GM19351 (cell line): ENCODE measurements around the gene MORC4.
"Not testable (repeated sequence)": the region's sequence is repeated elsewhere in the genome, so short reads cannot be mapped to it uniquely, and the experiment has no call there.

Source experiments
- ATAC-seq: cut with Tn5 transposase; IDR thresholded peaks from one replicate; pipeline ENCODE4 v1.9.1; 2021; ENCODE audit warnings: mild to moderate bottlenecking, moderate library complexity; ENCODE audit not compliant: unreplicated experiment

The MORC4 gene

DNA sequence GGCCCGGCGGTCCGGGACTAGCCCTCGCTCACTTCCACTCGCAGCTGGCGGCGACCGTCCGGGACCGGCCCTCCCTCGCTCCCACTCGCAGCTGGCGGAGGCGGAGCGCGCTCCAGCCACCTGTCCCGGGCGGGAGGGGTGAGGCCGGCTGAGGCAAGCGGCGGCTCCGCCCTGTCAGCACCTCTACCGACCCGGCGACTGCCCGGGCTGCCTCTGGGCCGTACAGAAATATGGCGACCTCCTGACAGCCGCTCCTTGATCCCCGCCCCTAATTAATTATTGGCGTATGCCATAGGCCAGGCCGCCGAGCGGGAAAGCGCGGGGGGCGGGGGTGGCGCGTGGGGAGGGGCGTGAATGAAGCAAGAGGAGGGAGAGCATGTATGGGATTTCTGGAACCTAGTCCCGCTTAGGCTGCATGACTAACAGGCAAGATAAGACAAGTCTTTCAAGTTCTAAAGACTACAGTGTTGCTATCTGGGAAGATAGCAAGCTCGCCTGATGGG is at the start of gene MORC4:
MORC4 (minus strand) TSS at position 200 of the 503 bp plus-strand sequence. CDS start 243 bp downstream, outside the sequence.
- ATAC-seq: peak; percentile 74

DNA sequence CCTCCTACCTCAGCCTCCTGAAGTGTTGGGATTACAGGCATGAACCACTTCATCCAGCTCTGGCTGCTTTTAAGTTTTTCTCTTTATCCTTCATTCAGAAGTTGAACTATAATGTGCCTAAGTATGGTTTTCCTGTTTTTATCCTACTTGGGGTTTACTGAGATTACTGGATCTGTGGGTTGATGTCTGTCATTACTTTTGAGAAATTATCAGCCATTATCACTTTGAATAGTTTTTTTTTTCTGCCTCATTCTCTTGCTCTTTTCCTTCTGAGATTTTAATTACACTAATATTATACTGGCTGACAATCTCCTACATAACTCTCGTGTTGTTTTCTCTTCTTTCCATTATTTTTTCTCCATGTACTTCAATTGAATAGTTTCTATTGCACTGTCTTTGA is 47.6 kb upstream of the MORC4 start:
- ATAC-seq: no peak

GRCh38 chrX:107029752-107030151 is 29.7 kb upstream of the MORC4 start:
- ATAC-seq: no peak

DNA sequence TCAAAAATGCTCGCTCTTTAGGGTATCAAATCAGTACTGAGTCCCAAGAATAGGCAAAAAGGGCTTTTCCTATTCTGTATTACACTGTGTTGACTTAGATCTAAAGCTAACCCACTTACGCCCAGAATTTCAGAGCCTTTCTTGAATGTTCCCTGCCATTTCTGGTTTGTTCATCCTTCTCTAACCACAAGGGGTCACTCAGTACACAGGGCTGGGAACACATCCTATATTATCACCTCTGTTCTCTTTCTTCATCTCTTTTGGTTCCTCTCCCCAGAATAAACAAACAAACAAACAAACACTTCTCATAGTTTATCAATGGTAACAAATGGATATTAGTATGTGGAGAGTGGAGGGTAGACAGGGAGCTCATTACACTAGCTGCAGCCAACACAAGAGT is 25.5 kb upstream of the MORC4 start:
- no peak for ATAC-seq

DNA sequence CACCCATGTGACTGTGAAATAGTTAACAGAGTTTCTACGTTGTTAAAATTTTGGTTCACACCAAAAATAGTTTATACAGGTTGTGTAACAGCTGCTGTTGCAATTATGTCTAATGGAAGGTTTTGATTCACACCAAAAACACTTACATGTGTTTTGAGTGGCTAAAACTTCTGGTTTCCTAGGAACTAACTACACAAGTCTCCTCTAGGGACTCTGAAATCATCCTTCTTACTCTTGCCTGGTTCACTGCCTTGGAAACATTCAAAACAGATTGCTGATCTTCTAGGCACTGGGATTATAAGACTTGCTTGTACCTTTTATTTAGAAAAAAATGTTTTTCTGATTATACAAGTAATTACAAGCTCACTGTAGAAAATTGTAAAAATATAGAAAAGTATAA is 14.9 kb upstream of the MORC4 start:
- no peak for ATAC-seq

GRCh38 chrX:107008034-107008433 is 8.0 kb upstream of the MORC4 start:
- ATAC-seq: no peak

DNA sequence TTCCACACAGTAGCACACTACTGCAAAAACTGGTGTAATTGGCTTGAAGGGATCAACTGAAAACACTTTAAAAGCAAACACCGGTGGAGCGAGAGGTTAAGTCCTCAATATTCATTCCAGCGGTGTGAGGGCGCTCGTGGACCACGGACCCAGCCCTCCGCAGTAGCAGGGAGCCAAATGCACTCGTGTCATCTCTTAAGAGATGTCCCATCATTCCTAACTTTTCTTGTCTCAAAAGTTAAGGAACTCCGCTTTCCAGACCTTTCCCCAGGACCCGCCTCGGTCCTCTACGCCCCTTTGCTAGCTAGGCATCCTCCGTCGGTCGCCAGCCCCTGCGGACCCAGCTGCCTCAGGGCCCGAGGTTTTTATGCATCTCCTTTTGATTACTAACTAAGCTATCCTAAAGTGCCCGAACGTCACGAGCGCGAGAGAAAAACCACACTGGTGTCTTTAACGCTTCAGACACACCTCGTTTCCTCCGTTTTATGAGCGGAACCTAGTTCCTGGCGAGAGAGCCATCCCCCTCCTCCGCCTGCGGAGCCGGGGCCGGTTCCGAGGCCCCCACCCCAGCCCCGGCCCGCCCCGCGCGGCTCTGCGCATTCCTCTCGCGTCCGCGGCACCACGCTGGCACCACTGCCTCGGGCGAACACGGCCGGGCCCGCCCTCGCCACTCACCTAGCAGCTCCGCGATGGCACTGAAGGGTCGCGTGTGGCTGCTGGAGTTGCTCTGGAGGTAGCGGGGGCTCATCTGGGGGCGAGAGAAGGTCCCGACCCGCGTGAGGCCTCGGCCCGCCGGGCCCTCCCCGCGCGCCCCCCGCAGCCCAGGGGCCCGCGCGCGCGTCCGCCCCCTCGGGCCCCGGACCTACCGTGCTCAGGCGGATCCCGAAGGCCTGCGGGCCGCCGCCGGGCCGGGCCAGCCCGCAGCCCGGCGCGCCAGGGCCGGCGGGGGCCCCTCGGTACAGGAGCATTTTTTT is 723 bp downstream of the MORC4 start:
- ATAC-seq: peak; percentile 55

DNA sequence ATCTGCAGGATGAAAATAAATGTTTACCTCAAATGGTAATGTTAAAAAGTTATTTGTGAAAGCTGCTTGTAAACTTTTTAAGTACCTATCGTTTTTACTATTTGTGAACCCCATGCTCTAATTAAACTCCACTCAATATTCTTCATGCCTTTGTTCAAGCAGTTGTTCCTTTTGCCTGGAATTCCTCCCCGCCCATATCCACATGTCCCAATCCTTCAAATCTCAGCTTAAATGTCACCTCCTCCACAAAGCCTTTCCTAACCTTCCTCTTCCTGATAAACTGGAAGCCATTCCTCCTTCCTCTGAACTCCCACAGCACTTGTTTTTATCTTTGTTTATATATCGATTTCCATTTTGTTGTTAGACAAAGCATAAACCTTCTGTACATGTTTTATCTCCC is 2.4 kb downstream of the MORC4 start:
- ATAC-seq: no peak

DNA sequence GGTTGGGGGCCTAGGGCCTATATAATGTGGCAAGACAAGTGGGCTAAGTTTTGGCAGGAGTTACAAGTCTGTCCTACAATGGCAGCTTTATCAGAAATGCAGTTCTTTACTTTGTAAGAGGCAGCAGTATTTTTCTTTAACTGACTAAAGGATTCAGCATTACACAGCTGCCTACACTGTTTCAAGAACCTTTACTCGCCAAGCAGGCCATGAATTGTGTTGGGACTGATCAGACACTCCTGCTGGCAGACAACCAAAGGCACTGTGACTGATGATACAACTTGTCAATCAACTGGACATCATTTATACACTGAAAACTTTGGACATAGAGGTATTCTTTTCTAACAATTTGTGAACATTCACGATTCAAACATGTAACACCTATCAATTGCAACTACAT is 4.3 kb downstream of the MORC4 start:
- no peak for ATAC-seq

DNA sequence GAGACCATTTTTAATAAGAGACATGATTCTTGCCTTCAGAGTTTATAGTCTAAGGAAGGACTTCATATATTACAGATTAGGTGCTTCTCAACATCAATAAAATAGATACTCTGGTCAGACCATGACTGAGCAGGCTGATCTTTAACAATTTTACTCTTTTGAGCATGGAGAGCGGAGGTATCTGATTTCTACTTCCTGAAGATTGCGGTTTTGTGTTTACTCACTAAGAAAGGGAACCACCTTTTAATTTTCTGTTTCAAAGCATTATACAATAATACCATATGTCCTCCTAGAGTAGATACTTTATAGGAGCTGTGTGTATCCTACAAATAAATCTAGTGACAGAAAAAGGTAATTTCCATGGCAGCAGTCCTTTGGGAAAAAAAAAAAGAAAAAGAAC is 12.5 kb downstream of the MORC4 start:
- ATAC-seq: no peak

- ATAC-seq: no peak
Observed at GRCh38 chrX:106980952-106981626, 18.9 kb downstream of the MORC4 start.

- no peak for ATAC-seq
Observed at GRCh38 chrX:106976416-106976815, 23.6 kb downstream of the MORC4 start.

GRCh38 chrX:106973433-106974149 is 26.4 kb downstream of the MORC4 start:
- ATAC-seq: no peak

DNA sequence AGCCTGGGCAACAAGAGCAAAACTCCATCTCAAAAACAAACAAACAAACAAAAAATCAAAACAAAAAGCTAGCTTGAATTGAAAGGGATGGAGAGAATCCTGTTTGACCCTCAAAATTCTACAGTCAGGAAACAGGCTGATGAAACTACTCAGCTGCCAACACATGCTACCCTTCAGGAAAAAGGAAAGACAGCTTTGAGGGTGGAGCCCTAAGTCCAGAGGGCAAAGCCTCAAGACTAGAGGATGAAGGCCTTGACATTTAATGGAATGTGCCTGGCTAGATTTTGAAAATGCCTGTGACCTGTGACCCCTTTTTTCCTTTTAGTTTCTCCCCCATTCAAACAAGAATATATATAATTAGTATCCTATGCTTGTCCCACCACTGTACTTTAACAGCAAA is 27.1 kb downstream of the MORC4 start:
- ATAC-seq: no peak

DNA sequence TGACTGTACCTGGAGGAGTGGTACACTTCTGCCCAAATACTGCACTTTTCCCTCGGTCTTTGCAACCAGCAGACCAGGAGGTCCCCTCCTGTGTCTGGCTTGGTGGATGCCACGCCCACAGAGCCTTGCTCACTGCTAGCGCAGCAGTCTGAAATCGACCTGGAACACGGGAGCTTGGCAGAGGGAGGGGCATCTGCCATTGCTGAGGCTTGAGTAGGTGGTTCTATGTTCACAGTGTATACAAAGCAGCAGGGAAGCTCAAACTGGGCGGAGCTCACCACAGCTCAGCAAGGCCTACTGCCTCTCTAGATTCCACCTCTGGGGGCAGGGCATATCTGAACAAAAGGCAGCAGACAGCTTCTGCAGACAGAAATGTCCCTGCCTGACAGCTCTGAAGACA is 33.5 kb downstream of the MORC4 start:
- not testable (repeated sequence) for ATAC-seq

GRCh38 chrX:106964290-106964689 is 35.7 kb downstream of the MORC4 start:
- no peak for ATAC-seq

GRCh38 chrX:106963111-106963510 is 36.9 kb downstream of the MORC4 start:
- no peak for ATAC-seq

DNA sequence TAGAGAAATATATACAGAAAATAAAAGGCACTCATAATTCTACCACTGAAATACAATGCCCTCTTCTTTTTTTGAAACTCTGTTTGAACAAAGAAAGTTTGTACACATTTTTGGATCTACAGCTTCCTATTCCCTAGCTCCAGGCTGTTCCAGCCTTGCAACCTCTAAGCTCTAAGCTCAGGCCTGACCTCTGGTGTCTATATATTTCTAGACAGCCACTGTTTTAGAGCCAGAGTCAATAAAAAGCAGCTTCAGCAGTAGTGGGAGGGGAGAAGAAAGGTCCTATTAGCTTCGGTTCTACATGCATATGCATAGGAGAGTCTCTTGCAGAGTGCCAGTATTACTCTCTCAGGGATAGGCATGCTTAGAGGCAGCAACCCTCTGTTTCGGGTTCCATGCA is 40.1 kb downstream of the MORC4 start:
- ATAC-seq: no peak

DNA sequence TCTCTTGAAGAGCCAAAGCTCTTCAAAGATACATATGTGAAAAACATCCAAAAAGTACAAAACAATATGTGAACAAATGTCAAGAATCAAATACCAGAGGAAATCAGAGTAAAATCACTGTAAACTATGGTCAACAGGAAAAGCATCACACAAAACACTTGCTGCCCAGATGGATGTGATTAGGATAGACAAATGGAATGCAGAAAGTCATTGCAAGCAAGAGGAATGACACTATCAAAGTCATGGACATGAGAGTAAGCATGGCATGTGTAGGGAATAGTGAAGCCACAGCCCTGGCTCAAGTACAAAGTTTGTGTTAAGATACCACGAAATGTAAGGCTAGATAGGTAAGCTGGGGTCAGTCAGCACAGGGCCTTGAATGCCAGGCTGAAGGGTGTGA is 42.2 kb downstream of the MORC4 start:
- no peak for ATAC-seq

DNA sequence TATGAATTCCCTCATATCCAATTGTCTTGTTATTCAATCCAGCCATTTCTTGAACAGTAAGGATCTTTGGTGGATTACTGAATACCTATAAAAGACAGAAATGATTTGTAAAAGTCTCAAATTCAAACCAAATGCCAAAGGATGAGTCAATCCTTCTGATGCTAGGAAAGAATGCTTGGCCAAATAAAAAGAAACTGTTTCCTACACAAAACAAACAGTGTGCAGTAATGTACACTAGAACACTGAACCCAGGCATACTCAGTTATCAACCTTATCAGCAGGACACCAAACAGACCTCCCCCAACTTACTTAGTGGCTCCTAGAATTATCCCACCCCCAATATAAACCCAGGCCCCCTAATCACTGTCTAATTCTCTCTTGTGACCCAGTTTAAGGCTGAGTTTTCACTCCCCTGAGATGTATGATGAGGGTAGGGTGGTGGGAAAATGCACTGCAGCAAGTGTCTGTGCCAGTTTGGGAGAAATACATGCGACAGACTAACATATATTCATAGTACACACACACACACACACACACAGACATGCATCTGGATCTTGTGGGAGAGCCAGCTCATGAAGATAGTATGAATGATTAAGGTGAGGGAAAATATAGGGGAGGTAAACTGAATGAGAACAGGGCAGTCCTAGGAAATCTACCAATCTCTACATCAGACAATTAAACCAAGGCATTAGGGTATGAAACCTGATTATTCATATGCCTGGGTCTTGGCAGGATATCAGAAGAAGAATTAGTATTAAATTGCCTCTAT is 44.8 kb downstream of the MORC4 start:
- no peak for ATAC-seq

- ATAC-seq: no peak
Observed at GRCh38 chrX:106954041-106954440, 46.0 kb downstream of the MORC4 start.
